HL-60/S4 treated with retinoic acid at 250 ng/mL for 4 days and 3 days (cell line): ENCODE data around the gene MYDGF.
"Not testable (repeated sequence)": the region's sequence is repeated elsewhere in the genome, so short reads cannot be mapped to it uniquely, and the experiment has no call there.

ENCODE experiments used
- in situ Hi-C: fragments of 300-500 bp; cut with MboI; formaldehyde crosslinking; loops from 2 replicates; pipeline ENCODE4 v1.7.0; 2022; ENCODE audit warnings: low sequenced_read_pairs

Gene MYDGF

DNA sequence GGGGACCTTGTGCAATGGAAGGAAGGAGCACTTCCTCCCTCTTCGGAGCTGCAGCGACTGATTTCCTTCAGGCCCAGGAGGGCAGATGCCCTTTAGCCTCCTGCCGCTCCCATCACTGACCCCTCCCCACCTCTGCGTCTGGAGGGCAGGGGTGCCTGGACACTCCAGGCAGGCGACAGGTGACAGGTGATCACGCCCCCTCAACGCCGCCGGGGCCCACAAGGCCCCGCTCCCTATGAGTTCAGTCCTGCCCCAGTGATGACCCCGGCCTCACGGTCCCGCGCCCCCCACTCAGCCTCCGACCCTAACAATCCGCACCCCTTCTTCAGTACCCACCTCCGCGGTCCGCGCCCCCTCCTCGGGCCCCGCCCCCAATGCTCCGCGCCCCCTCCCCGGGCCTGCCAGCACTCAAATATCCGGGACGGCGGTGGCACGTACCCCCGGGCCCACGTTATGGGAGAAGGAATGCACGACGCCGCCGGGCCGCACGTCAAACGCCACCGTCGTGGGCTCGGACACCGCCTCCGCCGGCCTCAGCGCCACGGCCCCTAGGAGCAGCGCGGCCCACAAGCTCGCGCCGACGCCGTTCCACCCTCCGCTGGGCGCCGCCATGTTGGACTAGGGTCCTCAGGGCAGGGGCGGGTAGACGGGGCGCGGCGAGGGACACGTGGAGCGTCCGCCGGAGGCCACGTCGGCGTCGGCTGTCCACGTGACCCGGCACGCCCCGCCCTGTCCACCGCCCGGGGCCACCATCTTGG lies at the start of gene MYDGF:
Gene MYDGF, minus strand, starts transcription at position 620 of the 758 bp plus-strand sequence. Its CDS starts 8 bp downstream, at position 612.
- in situ Hi-C loops: no loop called here

- in situ Hi-C loops: no loop called here
Measured at GRCh38 chr19:4719499-4719866, 49.3 kb upstream of the MYDGF start.

- in situ Hi-C loops: no loop called here
Measured at GRCh38 chr19:4717966-4718701, 48.0 kb upstream of the MYDGF start.

- in situ Hi-C loops: no loop called here
Measured at GRCh38 chr19:4717191-4717965, 47.2 kb upstream of the MYDGF start.

- in situ Hi-C loops: no loop called here
Measured at GRCh38 chr19:4715529-4716221, 45.5 kb upstream of the MYDGF start.

DNA sequence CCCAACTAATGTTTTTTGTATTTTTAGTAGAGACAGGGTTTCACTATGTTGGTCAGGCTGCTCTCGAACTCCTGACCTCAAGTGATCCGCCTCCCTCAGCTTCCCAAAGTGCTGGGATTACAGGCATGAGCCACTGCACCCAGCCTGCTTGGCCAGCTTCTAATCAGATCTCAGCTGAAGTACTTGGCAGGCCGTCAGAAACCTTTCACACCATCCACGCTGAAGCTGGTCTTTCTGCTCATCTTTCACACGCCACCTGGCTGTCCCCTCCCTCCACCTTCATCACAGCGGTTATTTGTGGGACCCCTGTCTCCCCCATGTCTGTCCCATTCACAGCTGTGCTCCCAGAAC lies 45.0 kb upstream of the MYDGF start:
- in situ Hi-C loops: not testable (repeated sequence)

- in situ Hi-C loops: no loop called here
Measured at GRCh38 chr19:4714016-4714415, 43.9 kb upstream of the MYDGF start.

DNA sequence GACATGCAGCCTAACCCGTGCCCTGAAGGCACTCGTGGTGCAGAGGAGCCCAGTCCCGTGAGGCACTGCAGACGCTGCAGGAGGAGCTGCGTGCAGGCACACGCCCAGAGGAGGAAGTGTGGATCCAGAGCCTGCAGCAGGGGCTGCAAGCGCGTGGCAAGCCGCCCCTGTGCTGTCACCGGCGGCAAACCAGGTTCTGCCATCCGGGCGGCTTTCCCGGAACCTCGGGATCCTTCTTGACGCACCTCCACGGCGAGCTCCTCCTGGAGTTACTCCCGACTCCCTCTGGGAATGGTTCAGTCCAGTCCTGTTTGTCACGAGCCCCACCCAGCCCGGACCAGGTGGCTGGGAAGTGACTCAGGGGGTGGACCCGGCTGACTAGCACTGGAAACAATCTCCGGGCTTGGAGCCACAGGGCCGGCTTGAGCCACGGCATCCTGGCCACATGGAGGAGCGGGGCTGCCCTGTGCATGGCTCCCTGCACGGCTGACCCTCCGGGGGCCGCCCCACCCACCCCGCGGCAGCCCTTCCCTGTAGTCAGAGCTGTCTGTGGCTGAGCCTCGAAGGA lies 43.3 kb upstream of the MYDGF start:
- in situ Hi-C loops: no loop called here

DNA sequence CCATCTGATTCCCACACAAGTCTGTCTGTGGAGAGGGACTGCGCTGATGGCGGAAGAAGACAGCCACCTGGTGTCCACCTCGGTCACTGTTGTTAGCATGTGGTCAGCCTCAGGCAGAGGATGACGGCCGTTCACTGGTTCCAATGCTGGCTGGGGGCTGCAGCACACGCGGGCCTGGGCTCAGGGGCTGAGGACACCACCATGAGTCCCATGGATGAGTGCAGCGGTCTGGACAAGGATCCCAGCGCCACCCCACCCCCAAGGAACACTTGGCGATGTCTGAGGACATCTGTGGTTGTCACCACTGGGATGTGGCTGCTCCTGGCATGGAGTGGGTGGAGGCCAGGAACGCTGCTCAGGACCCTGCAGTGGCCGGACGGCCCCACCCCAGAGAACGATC lies 42.6 kb upstream of the MYDGF start:
- in situ Hi-C loops: no loop called here

GRCh38 chr19:4711211-4711610 lies 41.1 kb upstream of the MYDGF start:
- in situ Hi-C loops: no loop called here

DNA sequence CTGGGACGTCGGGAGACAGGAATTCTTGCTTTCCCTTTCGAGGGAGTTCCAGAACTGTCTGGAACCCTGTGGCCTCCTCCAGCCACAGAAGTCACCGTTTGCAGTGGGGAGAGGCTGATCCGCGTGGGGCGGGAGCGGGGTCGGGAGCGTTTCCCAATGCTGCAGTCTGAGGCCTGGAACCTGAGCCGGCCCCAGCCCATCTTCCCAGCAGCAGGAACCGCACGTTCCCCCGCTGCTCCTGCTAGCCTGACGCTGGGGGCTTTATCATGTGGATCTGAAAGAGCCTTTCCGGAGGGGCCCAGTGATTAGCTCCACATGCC lies 40.1 kb upstream of the MYDGF start:
- in situ Hi-C loops: no loop called here

DNA sequence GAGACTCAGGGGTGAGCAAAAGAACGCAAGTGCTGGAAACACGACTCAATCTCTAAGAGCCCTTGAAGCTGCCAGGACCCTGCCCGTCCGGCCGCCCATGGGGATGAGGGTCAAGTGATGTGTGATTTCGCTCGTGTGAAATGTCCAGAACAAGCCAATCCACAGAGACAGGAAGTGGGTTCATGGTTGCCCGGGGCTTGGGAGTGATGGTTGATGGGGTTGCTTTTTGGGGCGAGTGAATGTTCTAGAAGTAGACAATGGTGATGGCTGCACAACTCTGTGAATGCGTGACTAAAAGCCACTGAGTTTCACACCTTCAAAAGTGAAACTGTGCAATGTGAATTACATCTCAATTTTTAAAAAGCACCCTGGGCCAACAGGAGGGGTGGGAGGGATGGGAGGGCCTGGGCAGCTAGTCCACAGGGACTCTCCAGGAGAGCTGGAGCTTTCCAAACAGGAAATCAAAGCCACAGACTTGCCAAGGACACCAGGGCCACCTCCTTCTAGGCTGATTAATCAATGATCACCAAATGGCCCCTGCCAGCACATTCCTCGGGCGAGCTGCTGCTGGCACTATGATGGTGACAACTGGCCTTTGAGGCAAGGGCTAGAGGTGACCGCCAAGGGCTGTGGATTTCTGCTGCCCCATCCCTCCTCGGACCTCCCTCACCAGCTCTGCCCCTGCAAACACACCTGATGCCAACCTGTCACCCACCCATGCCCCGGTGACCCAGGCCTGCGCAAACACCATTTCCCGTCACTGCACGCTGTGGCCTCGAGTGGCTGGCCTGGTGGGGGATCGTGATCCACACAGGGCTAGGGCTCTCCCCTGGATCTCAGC lies 39.5 kb upstream of the MYDGF start:
- in situ Hi-C loops: no loop called here

GRCh38 chr19:4707956-4708650 lies 38.0 kb upstream of the MYDGF start:
- in situ Hi-C loops: no loop called here

DNA sequence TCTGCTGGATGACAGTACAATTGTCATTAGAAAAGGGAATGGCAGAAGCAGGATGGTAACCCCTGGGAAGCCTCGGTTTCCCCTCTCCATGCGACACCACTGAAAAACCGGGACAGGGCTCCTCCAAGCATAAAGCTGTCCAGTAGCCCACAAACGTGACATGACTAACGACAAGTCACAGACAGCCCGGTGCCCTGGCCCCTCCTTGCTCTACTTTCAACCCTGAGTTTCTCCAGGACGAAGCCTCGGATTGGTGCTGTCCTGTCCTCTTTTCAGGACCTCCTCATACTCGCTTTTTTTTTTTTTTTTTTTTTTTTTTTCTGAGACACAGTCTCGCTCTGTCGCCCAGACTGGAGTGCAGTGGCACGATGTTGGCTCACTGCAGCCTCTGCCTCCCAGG lies 37.2 kb upstream of the MYDGF start:
- in situ Hi-C loops: no loop called here

- in situ Hi-C loops: no loop called here
Measured at GRCh38 chr19:4705413-4706131, 35.4 kb upstream of the MYDGF start.

DNA sequence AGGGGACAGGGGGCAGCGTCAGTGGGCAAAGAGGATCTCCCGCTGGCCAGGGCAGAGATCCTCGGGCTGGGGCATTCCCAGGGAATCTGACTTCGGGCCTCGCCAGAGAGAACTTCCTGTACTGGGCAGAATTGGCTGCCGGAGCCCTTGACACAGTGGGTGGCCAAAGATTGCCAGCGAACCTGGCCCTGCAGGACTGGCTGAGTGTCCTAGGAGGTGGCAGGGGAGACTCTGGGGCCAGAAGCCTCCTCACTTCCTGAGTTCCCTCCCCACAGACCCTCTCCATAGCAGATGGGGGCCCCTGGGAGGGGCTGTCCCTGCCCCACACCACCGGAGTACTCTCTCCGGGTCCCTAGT lies 34.2 kb upstream of the MYDGF start:
- in situ Hi-C loops: no loop called here

DNA sequence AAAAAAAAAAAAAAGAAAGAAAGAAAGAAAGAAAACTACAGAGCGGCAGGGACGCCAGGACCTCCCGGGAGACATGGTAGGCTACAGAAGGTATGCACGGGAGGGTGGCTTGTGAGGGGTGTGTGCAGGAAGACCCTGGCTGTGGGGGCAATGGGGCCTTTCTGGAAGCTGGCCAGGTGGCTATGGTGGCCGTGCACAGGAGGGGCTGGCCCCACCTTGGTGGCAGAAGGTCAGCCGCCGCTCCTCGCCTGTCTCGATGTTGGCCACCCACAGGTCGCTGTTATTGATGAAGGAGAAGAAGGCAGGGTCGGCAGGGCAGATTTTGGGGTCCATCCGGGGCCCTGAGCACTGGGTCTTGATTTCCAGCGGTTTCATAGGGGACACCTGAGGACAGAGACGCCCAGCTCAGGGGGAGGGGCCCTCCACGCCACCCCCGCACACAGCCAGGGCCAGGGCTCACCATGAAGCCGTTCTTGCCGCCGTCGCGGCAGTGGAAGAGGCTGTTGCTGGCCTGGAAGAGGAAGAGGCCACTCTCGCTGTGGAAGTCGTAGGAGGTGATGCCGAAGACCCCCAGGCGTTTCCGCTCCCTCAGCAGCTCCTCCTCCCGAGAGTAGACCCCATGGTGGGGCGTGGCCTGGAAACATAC lies 33.7 kb upstream of the MYDGF start:
- in situ Hi-C loops: no loop called here

GRCh38 chr19:4702764-4703163 lies 32.6 kb upstream of the MYDGF start:
- in situ Hi-C loops: no loop called here

DNA sequence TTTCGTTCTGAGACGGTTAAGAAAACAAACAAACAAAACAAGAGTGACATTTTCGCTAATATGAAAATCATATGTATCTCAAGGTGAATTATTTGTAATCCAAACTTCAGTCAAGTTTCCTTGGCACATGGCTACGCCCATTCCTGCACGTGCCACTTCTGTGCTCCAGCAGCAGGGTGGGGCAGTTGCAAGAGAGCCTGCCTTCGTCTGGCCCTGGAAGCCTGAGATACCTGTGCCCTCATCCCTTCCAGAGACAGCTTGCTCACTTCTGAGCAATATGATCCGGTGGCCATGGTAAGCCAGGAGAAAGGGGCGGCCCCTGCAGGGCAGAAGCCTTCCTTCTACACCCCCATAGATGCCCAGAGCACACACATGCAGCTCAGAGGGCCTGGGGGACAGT lies 31.4 kb upstream of the MYDGF start:
- in situ Hi-C loops: no loop called here
